Stimulated activated naive B cell treated with anti-CD40 and anti-IgM and Interleukin-4, amounts not matched to agents 10 μg/mL and 1 μg/mL and 100 μg/mL, for 72 hours (primary cell): ENCODE results near the gene MROH7.
"Not testable (repeated sequence)": the region's sequence is repeated elsewhere in the genome, so short reads cannot be mapped to it uniquely, and the experiment has no call there.

Experiments used
- ATAC-seq, 2 donors: fragments of 150-1000 bp; cut with Tn5 transposase; replicated peaks; 2 replicates each; pipeline ENCODE4 v1.10.0; 2021; ENCODE audit warnings: moderate library complexity in 1 of 2
- DNase-seq: peaks from one replicate; pipeline ENCODE4 v3.0.0; 2021
- H3K27ac Mint-ChIP-seq: one replicate; pipeline ENCODE4 v1.8.0; 2022; ENCODE audit warnings: mild to moderate bottlenecking, mixed read lengths
- H3K27me3 Mint-ChIP-seq, 2 donors: one replicate each; pipeline ENCODE4 v1.8.0; 2022; ENCODE audit warnings: mixed read lengths in 2 of 2
- H3K36me3 Mint-ChIP-seq, 2 donors: one replicate each; pipeline ENCODE4 v1.8.0; 2022; ENCODE audit warnings: mixed read lengths in 2 of 2, mild to moderate bottlenecking in 1 of 2
- H3K4me1 Mint-ChIP-seq, 2 donors: one replicate each; pipeline ENCODE4 v1.8.0; 2022; ENCODE audit warnings: mixed read lengths in 2 of 2, mild to moderate bottlenecking in 1 of 2
- H3K4me3 Mint-ChIP-seq, 2 donors: one replicate each; pipeline ENCODE4 v1.8.0; 2022; ENCODE audit warnings: mild to moderate bottlenecking in 2 of 2, mixed read lengths in 2 of 2, moderate library complexity in 1 of 2
- H3K9me3 Mint-ChIP-seq, 2 donors: one replicate each; pipeline ENCODE4 v1.8.0; 2022; ENCODE audit warnings: mixed read lengths in 2 of 2, mild to moderate bottlenecking in 1 of 2

Gene MROH7

DNA sequence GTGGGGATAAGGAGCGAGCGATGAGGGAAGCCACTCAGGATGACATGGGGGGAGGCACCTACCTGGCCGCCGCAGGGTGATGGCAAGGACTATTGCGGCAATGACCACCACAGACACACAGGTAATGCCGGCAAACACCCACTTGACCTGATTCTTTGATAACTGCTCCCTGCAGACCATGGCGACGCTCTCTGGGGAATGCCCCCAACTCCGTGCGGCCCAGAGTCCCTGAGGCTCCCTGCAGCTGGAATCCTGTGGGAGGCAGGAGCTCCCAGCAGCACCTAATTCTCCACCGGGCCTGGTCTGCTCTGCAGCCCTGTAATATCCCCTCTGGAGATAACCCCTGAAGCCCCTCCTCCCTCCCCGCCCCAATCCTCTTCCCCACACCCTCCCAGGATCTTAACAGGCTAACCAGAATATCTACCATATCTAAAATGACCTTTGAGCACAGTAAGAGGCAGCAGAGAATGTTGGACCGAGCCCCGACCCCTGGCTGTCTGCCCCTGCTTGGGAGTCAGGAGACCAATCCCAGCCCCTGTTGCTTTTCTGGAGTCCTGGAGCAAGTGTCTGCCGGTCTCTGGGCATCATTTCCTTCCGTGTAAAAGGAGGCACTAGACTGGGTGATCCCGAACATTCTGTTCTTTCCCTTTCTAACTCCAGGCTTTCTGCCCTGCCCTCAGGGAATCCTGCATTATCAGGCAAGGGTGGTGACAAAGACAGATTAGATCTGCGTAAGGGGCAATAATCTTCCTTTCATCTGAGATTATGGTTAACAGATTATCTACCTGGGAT lies 18.2 kb upstream of the MROH7 start, which contains the start of gene FAM151A:
Gene FAM151A (minus strand): TSS at position 310 of the 792 bp plus-strand sequence. CDS start 130 bp downstream, at position 180.
- Mint-ChIP-seq H3K4me1 (peaks cover 0 to 2% of the 10 kb centered on the region in 2 donors), H3K36me3 (no peaks in the 10 kb centered on the region), H3K9me3 (no peaks in the 10 kb centered on the region), H3K4me3 (no peak within 1 kb of the TSS), H3K27ac (no peak within 1 kb of the TSS), H3K27me3 (peaks cover 5 to 15% of the 10 kb centered on the region in 2 donors)
- ATAC-seq (no peak), DNase-seq (no peak)

GRCh38 chr1:54624466-54625464 lies 16.8 kb upstream of the MROH7 start:
- Mint-ChIP-seq H3K9me3 (no peaks in the 10 kb centered on the region), H3K27ac (no peak overlapping the region), H3K36me3 (no peaks in the 10 kb centered on the region), H3K4me1 (peaks cover 0 to 2% of the 10 kb centered on the region in 2 donors), H3K4me3 (no peak overlapping the region), H3K27me3 (peaks cover 5 to 15% of the 10 kb centered on the region in 2 donors)
- ATAC-seq: no peak
- DNase-seq: no peak

- ATAC-seq (no peak), DNase-seq (no peak)
- Mint-ChIP-seq H3K4me1 (peaks cover 0 to 2% of the 10 kb centered on the region in 2 donors), H3K27ac (no peak overlapping the region), H3K4me3 (no peak overlapping the region), H3K36me3 (no peaks in the 10 kb centered on the region), H3K27me3 (peaks cover 0 to 13% of the 10 kb centered on the region in 2 donors), H3K9me3 (peaks cover 0 to 3% of the 10 kb centered on the region in 2 donors)
Measured at GRCh38 chr1:54627196-54627595, 14.4 kb upstream of the MROH7 start.

- not testable (repeated sequence) for H3K36me3 Mint-ChIP-seq, ATAC-seq, H3K4me1 Mint-ChIP-seq, H3K9me3 Mint-ChIP-seq, H3K27ac Mint-ChIP-seq, DNase-seq, H3K4me3 Mint-ChIP-seq
- H3K27me3 Mint-ChIP-seq: peaks cover 10 to 16% of the 10 kb centered on the region in 2 donors
Measured at GRCh38 chr1:54635804-54636203, 5.8 kb upstream of the MROH7 start.

- not testable (repeated sequence) for H3K4me3 Mint-ChIP-seq, DNase-seq, ATAC-seq, H3K27ac Mint-ChIP-seq, H3K4me1 Mint-ChIP-seq, H3K9me3 Mint-ChIP-seq, H3K36me3 Mint-ChIP-seq
- peaks cover 10 to 16% of the 10 kb centered on the region in 2 donors for H3K27me3 Mint-ChIP-seq
Measured at GRCh38 chr1:54636461-54637446, 4.8 kb upstream of the MROH7 start.

GRCh38 chr1:54640361-54640760 lies 1.2 kb upstream of the MROH7 start:
- no peak for DNase-seq
- Mint-ChIP-seq H3K4me1 (no peaks in the 10 kb centered on the region), H3K4me3 (no peak overlapping the region), H3K9me3 (peaks cover 10 to 11% of the 10 kb centered on the region in 2 donors), H3K36me3 (peaks cover 0 to 3% of the 10 kb centered on the region in 2 donors), H3K27ac (no peak overlapping the region), H3K27me3 (peaks cover 6 to 16% of the 10 kb centered on the region in 2 donors)
- no peak for ATAC-seq

DNA sequence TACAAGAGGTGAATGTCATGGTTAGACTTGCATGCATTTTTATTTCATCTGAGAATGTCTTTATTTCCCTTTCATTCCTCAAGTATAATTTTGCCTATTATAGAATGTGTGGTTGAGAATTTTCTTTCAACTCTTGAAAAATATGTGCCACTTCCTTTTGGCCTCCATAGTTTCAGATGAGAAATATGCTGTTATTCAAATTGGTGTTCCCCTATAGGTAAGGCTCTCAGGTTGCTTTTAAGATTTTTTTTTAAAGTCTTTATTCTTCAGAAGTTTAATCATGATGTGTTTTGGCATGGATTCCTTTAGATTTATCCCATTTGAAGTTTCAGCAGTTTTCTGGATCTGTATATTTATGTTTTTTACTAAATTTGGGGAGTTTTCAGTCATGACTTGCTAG lies 2.1 kb downstream of the MROH7 start:
- Mint-ChIP-seq H3K9me3 (peaks cover 6 to 11% of the 10 kb centered on the region in 2 donors), H3K36me3 (peaks cover 0 to 3% of the 10 kb centered on the region in 2 donors), H3K4me1 (no peaks in the 10 kb centered on the region), H3K27ac (no peak overlapping the region), H3K27me3 (peaks cover 10% of the 10 kb centered on the region in 2 donors), H3K4me3 (no peak overlapping the region)
- no peak for DNase-seq
- ATAC-seq: no peak

DNA sequence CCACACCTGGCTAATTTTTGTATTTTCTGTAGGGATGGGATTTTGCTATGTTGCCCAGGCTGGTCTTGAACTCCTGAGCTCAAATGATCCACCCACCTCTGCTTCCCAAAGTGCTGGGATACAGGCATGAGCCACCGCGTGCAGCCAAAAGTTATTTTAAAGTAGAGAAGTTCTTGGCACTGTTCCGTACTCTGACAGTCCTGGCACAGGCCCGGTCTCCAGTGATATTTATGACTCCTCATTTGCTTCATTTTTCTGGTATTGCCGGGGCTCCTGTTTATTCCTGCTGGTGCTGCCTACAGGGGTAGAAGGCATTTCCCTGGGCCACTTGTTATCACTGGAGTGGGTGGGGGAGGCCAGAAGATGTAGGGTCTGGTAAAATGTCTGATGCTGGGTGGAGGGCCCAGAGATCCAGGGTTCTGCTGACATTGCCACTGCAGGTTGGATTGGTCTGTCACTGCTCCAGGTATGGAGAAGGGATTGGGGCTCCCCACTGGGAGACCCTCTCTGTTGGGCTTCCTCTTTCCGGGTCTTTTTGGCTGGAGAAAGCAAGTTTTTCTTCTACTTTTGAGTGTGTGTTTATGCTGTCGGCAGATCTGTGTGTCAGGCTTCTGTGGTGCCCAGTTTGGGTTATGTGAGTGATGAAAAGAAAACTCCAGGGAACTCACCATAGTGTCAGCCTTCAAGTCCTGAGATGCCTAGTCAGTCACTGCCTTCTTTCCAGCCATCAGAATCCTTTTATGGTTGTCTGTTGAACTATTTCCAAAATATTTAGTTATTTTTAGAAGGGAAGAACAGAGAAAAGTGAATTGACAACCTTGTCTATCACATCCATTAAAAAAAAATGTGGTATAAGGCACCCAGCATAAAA lies 4.5 kb downstream of the MROH7 start:
- Mint-ChIP-seq H3K9me3 (peaks cover 6 to 9% of the 10 kb centered on the region in 2 donors), H3K4me1 (no peaks in the 10 kb centered on the region), H3K27ac (no peak overlapping the region), H3K36me3 (peaks cover 0 to 3% of the 10 kb centered on the region in 2 donors), H3K27me3 (peaks cover 4 to 21% of the 10 kb centered on the region in 2 donors), H3K4me3 (no peak overlapping the region)
- DNase-seq: no peak
- ATAC-seq: no peak

DNA sequence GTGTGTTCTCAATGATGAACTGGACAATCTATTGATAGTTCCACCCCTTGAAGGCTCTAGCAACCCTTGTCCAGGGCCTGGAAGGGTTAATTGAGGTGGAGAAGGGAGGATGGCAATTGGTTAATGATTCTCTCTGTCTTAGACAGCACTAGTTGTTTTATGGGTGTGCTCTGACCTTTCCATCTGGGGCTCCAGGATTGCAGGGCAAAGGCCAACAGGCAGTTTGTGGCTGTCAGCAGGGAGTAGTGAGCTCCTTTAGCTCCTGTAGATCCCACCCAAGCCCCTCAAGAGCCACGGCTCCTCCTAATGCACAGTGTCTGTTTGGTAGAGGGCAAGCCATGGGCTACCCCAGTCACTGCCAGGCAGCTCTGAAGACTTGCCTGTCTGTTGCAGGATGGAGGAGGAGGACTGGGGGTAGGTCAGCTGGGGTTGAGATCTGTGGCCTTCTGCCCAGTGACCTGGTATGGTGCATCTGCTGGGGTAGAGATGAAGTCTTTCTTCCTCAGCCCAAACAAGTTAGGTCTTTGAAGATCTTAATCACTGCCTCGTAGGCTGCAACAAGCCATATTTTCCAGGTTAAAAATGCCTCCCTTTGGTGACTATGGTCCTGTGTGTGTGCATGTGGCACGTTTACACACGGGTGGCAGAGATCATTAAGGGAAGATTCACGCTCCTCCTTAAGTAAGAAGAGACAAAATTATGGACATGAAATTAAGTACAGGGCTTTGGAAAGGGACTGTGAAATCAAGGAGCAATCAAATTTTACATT lies 7.7 kb downstream of the MROH7 start:
- no peaks in the 10 kb centered on the region for H3K9me3 Mint-ChIP-seq
- ATAC-seq (no peak), DNase-seq (no peak)
- H3K4me3 Mint-ChIP-seq: no peak overlapping the region
- no peaks in the 10 kb centered on the region for H3K36me3 Mint-ChIP-seq
- H3K4me1 Mint-ChIP-seq: no peaks in the 10 kb centered on the region
- H3K27ac Mint-ChIP-seq: no peak overlapping the region
- peaks cover 6 to 24% of the 10 kb centered on the region in 2 donors for H3K27me3 Mint-ChIP-seq

DNA sequence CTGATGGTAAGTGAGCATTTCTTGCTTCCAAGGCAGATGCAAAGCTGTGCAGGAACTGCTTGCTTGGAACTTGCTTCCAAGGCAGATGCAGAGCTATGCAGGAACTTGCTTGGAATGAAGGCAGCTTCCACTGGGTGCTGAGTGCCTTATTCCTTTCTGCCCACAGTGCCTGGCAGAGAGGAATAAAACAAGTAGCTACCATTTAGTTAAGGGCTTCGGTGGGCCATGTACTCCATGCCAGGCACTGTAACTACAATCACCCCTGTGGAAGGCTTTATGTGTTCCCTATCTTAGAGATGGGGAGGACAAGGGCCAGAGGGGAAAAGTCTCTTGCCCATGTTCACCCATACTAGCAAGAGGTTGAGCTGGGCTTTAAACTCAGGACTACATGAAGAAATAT lies 8.3 kb downstream of the MROH7 start:
- DNase-seq: no peak
- Mint-ChIP-seq H3K9me3 (no peaks in the 10 kb centered on the region), H3K27ac (no peak overlapping the region), H3K27me3 (peaks cover 6 to 24% of the 10 kb centered on the region in 2 donors), H3K36me3 (no peaks in the 10 kb centered on the region), H3K4me1 (no peaks in the 10 kb centered on the region), H3K4me3 (no peak overlapping the region)
- ATAC-seq: no peak

- Mint-ChIP-seq H3K27me3 (peaks cover 6 to 24% of the 10 kb centered on the region in 2 donors), H3K36me3 (no peaks in the 10 kb centered on the region), H3K27ac (no peak overlapping the region), H3K9me3 (no peaks in the 10 kb centered on the region), H3K4me3 (no peak overlapping the region), H3K4me1 (no peaks in the 10 kb centered on the region)
- no peak for DNase-seq
- no peak for ATAC-seq
Measured at GRCh38 chr1:54650417-54650816, 8.8 kb downstream of the MROH7 start.

GRCh38 chr1:54651608-54652007 lies 10.0 kb downstream of the MROH7 start:
- no peak for ATAC-seq

More at GRCh38 chr1:54651608-54652007, 10.0 kb downstream of the MROH7 start:
- no peaks in the 10 kb centered on the region for H3K9me3 Mint-ChIP-seq
- H3K27me3 Mint-ChIP-seq: peaks cover 6 to 24% of the 10 kb centered on the region in 2 donors
- DNase-seq: no peak
- H3K27ac Mint-ChIP-seq: no peak overlapping the region
- no peak overlapping the region for H3K4me3 Mint-ChIP-seq
- no peaks in the 10 kb centered on the region for H3K4me1 Mint-ChIP-seq
- H3K36me3 Mint-ChIP-seq: no peaks in the 10 kb centered on the region
